HG03342 (cell line): ENCODE results near the gene AP4S1.
"Not testable (repeated sequence)": the region's sequence is repeated elsewhere in the genome, so short reads cannot be mapped to it uniquely, and the experiment has no call there.

ENCODE experiments used
- ATAC-seq: cut with Tn5 transposase; IDR thresholded peaks from one replicate; pipeline ENCODE4 v1.9.1; 2021; ENCODE audit warnings: mild to moderate bottlenecking, moderate library complexity; ENCODE audit not compliant: unreplicated experiment

Gene AP4S1

GRCh38 chr14:31004007-31004406 is 21.4 kb upstream of the AP4S1 start:
- ATAC-seq = not testable (repeated sequence)

GRCh38 chr14:31006703-31007102 is 18.7 kb upstream of the AP4S1 start:
- no peak for ATAC-seq

GRCh38 chr14:31009836-31010574 is 15.4 kb upstream of the AP4S1 start:
- no peak for ATAC-seq

- no peak for ATAC-seq
Measured at GRCh38 chr14:31010935-31011334, 14.5 kb upstream of the AP4S1 start.

- no peak for ATAC-seq
Measured at GRCh38 chr14:31013841-31014240, 11.6 kb upstream of the AP4S1 start.

- ATAC-seq = no peak
Measured at GRCh38 chr14:31018057-31018645, 7.3 kb upstream of the AP4S1 start.

- ATAC-seq = no peak
Measured at GRCh38 chr14:31020834-31021575, 4.4 kb upstream of the AP4S1 start.

GRCh38 chr14:31021576-31021949 is 3.9 kb upstream of the AP4S1 start:
- no peak for ATAC-seq

- no peak for ATAC-seq
Measured at GRCh38 chr14:31022386-31022785, 3.1 kb upstream of the AP4S1 start.

- ATAC-seq = no peak
Measured at GRCh38 chr14:31024010-31024480, 1.4 kb upstream of the AP4S1 start.

- ATAC-seq = no peak
Measured at GRCh38 chr14:31024577-31025366, 677 bp upstream of the AP4S1 start.

- peak; percentile 24 for ATAC-seq
Measured at GRCh38 chr14:31026077-31026449, 614 bp downstream of the AP4S1 start, which contains the start of gene STRN3. Gene STRN3, minus strand, starts transcription at chr14:31026379. Its CDS starts 194 bp downstream, at chr14:31026185.

GRCh38 chr14:31026450-31027235 is 1.2 kb downstream of the AP4S1 start:
- peak; percentile 90 for ATAC-seq

GRCh38 chr14:31027847-31028246 is 2.4 kb downstream of the AP4S1 start:
- ATAC-seq = no peak

- ATAC-seq = no peak
Measured at GRCh38 chr14:31029016-31029970, 3.8 kb downstream of the AP4S1 start.

GRCh38 chr14:31030469-31030868 is 5.0 kb downstream of the AP4S1 start:
- ATAC-seq = no peak

- no peak for ATAC-seq
Measured at GRCh38 chr14:31036552-31036951, 11.1 kb downstream of the AP4S1 start.

GRCh38 chr14:31037709-31038221 is 12.3 kb downstream of the AP4S1 start:
- no peak for ATAC-seq
